Osteoblast (primary cell): ENCODE results near the gene MTURN. TPM values are rescaled to one million over a fixed set of nuclear protein-coding genes. Genes with fewer than 3 reads are reported as not detected.

Experiments
- DNase-seq: peaks from one replicate; pipeline ENCODE4 v3.0.0; 2011; ENCODE audit warnings: low spot score, mixed read lengths; ENCODE audit not compliant: insufficient read length; ENCODE audit errors: missing footprints
- H2AFZ ChIP-seq: 2 replicates; pipeline ENCODE4 v1.6.0; 2011; ENCODE audit warnings: mild to moderate bottlenecking, low read length
- H3K27ac ChIP-seq: 2 replicates; pipeline ENCODE4 v1.5.1; 2011; ENCODE audit warnings: mild to moderate bottlenecking, low read depth, low read length, moderate library complexity
- H3K27me3 ChIP-seq: 2 replicates; pipeline ENCODE4 v1.6.0; 2012; ENCODE audit warnings: mild to moderate bottlenecking, control low read depth, inconsistent platforms, low read length, moderate library complexity; ENCODE audit not compliant: insufficient read depth
- H3K36me3 ChIP-seq: 2 replicates; pipeline ENCODE4 v1.5.1; 2011; ENCODE audit warnings: mild to moderate bottlenecking, low read length, control low read depth, moderate library complexity; ENCODE audit not compliant: insufficient read depth
- H3K4me1 ChIP-seq: 2 replicates; pipeline ENCODE4 v1.5.1; 2011; ENCODE audit warnings: mild to moderate bottlenecking, low read length, control low read depth, moderate library complexity; ENCODE audit not compliant: insufficient read depth
- H3K4me2 ChIP-seq: 2 replicates; pipeline ENCODE4 v1.6.0; 2011; ENCODE audit warnings: mild to moderate bottlenecking, low read length; ENCODE audit not compliant: insufficient read depth
- H3K4me3 ChIP-seq: fragments of 200-600 bp; sonication (generic); 3 replicates; pipeline ENCODE4 v1.5.1; 2012; ENCODE audit warnings: mild to moderate bottlenecking, low read length, inconsistent platforms; ENCODE audit not compliant: insufficient read depth
- H3K79me2 ChIP-seq: 2 replicates; pipeline ENCODE4 v1.6.0; 2012; ENCODE audit warnings: mild to moderate bottlenecking, low read length, control low read depth, inconsistent platforms; ENCODE audit not compliant: insufficient read depth
- H3K9me3 ChIP-seq: 2 replicates; pipeline ENCODE4 v1.5.1; 2011; ENCODE audit warnings: low read depth, low read length, control low read depth
- H4K20me1 ChIP-seq: 2 replicates; pipeline ENCODE4 v1.6.0; 2012; ENCODE audit warnings: mild to moderate bottlenecking, low read length, control low read depth; ENCODE audit not compliant: insufficient read depth
- total RNA-seq: library from RNA; depleted of rRNA; stranded (reverse); fragments of >200 nt; gene quantifications from 2 replicates; pipeline ENCODE4 v1.2.3, GENCODE V29; 2012
- TF ChIP-seq, protein P1 (sequence below): IDR thresholded peaks from 2 replicates; pipeline ENCODE4 v1.5.1; 2011; ENCODE audit warnings: mild to moderate bottlenecking, low read depth, low read length, moderate library complexity; ENCODE audit errors: extremely low read depth

Gene MTURN
- total RNA-seq, 1 donor, result 31.1 TPM

DNA sequence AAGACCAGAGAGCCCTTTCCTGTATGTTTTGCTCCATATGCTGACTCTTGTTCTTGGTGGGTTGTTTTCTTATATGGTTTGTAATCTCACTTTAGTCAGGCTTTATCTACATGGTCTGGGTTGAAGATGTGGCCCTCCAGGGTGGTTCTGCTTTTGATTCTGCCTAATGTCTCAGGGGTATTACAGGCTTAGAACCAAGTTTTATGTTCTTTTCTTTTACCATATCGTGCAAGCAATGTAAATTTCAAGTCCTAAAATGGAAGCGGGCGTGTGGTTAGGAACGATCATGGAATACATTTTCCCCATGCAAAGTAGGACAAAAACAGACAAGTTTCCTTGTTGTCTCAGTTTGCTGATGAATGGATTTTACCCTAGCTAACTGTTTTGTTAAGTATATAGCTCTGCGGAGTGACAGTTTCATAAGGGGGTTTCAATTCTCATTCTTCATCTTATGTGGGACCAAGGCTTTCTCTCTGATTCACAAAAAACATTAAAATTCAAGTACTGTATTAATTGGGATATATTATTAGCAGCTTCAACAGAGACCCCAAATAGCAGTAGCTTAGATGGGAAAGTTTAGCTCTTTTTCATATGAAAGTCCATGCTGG lies 58.7 kb downstream of the MTURN start:
- H3K27ac ChIP-seq, result no peak overlapping the region
- no peak overlapping the region for H2AFZ ChIP-seq
- H3K4me3 ChIP-seq, result no peak overlapping the region
- H3K4me1 ChIP-seq, result no peaks in the 10 kb centered on the region
- no peak overlapping the region for H3K4me2 ChIP-seq
- DNase-seq, result peak; percentile 1
- H3K36me3 ChIP-seq, result no peaks in the 10 kb centered on the region
- peaks cover 3% of the 10 kb centered on the region for H3K27me3 ChIP-seq
- no peaks in the 10 kb centered on the region for H4K20me1 ChIP-seq
- H3K79me2 ChIP-seq, result no peaks in the 10 kb centered on the region
- TF ChIP-seq, protein P1, sequence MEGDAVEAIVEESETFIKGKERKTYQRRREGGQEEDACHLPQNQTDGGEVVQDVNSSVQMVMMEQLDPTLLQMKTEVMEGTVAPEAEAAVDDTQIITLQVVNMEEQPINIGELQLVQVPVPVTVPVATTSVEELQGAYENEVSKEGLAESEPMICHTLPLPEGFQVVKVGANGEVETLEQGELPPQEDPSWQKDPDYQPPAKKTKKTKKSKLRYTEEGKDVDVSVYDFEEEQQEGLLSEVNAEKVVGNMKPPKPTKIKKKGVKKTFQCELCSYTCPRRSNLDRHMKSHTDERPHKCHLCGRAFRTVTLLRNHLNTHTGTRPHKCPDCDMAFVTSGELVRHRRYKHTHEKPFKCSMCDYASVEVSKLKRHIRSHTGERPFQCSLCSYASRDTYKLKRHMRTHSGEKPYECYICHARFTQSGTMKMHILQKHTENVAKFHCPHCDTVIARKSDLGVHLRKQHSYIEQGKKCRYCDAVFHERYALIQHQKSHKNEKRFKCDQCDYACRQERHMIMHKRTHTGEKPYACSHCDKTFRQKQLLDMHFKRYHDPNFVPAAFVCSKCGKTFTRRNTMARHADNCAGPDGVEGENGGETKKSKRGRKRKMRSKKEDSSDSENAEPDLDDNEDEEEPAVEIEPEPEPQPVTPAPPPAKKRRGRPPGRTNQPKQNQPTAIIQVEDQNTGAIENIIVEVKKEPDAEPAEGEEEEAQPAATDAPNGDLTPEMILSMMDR, result no peak
- peaks cover 11% of the 10 kb centered on the region for H3K9me3 ChIP-seq

DNA sequence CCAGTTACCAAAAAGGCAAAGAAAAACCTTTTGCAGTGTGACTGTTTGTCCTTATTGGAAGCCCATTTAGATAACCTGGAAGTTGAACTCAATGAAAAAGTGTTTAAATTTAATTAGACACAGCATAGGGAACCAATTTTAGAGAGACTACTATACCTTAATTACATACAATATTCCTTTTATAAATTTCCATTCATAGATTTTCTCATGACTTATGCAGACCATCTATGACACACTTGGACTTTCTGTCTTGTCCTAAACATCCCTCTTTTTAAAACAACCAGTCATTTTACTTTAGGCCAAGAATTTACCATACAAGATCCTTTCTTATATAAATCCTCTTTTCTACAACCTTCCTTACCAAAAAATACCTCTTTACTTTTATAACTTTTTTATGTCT lies 61.6 kb downstream of the MTURN start:
- Histone ChIP-seq H3K4me2 (no peak overlapping the region), H3K9me3 (peaks cover 11% of the 10 kb centered on the region), H3K79me2 (no peaks in the 10 kb centered on the region), H3K36me3 (no peaks in the 10 kb centered on the region), H2AFZ (no peak overlapping the region), H4K20me1 (no peaks in the 10 kb centered on the region), H3K4me3 (no peak overlapping the region), H3K27me3 (peaks cover 2% of the 10 kb centered on the region), H3K4me1 (no peaks in the 10 kb centered on the region), H3K27ac (no peak overlapping the region)
- TF ChIP-seq, protein P1, result no peak
- no peak for DNase-seq

DNA sequence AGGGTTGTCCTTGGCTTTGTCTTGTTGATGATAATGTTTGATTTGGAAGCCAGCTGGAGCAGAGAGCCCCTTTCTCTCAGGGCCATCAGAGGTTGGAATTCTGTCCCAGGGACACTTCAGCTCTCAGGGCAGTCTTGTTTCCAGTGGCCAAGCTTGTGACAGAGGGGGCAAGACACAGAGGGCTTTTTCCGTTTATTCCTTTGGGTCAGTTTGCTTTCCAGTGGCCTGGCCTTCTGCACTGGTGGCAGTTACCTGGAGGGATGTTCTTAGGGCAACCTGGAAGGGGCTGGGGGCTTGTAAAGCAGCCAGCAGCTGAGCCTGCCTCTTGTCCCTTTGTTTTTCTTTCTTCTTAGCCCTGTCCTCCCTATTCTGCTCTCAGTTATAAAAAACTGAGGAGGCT lies 62.7 kb downstream of the MTURN start:
- Histone ChIP-seq H2AFZ (no peak overlapping the region), H3K36me3 (no peaks in the 10 kb centered on the region), H4K20me1 (no peaks in the 10 kb centered on the region), H3K9me3 (peaks cover 11% of the 10 kb centered on the region), H3K4me3 (no peak overlapping the region), H3K4me2 (no peak overlapping the region), H3K27me3 (no peaks in the 10 kb centered on the region), H3K4me1 (no peaks in the 10 kb centered on the region), H3K79me2 (no peaks in the 10 kb centered on the region), H3K27ac (no peak overlapping the region)
- TF ChIP-seq, protein P1, result no peak
- no peak for DNase-seq

DNA sequence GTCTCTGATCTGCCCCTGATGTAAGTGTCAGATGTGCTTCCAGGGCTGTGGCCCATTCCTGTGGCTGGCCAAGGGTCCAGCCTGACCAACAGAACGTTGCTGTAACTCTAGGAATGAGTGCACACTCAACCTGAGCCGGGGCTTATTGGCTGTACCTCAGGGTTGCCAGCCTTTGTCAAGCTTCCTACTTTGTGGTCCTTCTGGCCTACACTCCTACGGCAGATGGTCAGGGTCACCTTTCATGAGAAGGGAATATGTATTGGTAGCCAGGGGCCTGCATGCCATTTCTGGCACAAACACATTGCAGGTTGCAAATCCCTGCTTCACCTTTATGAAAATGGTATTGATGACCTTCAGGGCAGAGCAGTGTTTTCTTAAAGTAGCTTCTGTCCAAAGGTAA lies 64.5 kb downstream of the MTURN start:
- H3K79me2 ChIP-seq, result no peaks in the 10 kb centered on the region
- TF ChIP-seq, protein P1, result no peak
- H4K20me1 ChIP-seq, result no peaks in the 10 kb centered on the region
- H3K4me1 ChIP-seq, result no peaks in the 10 kb centered on the region
- no peaks in the 10 kb centered on the region for H3K27me3 ChIP-seq
- peaks cover 11% of the 10 kb centered on the region for H3K9me3 ChIP-seq
- DNase-seq, result no peak
- H2AFZ ChIP-seq, result no peak overlapping the region
- no peak overlapping the region for H3K27ac ChIP-seq
- no peak overlapping the region for H3K4me3 ChIP-seq
- no peak overlapping the region for H3K4me2 ChIP-seq
- no peaks in the 10 kb centered on the region for H3K36me3 ChIP-seq
